ENCODE results near the gene SIRT4.

The SIRT4 gene

DNA sequence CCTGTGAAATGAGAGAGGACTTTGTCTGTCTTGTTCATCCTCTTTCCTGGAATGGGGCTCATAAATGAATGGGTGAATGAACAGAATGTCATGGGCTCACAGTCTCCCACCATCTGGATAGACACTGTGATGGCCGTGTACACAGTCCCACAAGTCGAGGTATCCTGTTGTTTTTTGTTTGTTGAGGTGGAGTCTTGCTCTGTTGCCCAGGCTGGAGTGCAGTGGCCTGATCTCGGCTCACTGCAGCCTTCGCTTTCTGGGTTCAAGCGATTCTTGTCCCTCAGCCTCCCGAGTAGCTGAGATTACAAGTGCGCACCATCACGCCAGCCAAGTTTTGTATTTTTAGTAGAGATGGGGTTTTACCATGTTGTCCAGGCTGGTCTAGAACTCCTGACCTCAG, 41.6 kb downstream of the SIRT4 start:
- no peak overlapping the region for H2BK5ac ChIP-seq (ENCODE audit: low read length)
- no peak for DNase-seq
- no peaks in the 10 kb centered on the region for H3K79me2 ChIP-seq (ENCODE audit: control insufficient read depth, insufficient read depth, low read length)
- H2AK5ac ChIP-seq (ENCODE audit: low read length), result no peak overlapping the region
- H3K4ac ChIP-seq (ENCODE audit: low read depth, low read length), result no peak overlapping the region
- H3K9ac ChIP-seq (ENCODE audit: low read length), result no peak overlapping the region
- no peak overlapping the region for H3K4me3 ChIP-seq (ENCODE audit: low read length)
- no peaks in the 10 kb centered on the region for H3K27me3 ChIP-seq (ENCODE audit: insufficient read depth, low read length, poor library complexity)
- no peak overlapping the region for H2BK15ac ChIP-seq (replicated peaks; ENCODE audit: low read depth)
- H3K56ac ChIP-seq (ENCODE audit: low read length), result no peak overlapping the region
- no peak overlapping the region for H3K27ac ChIP-seq (ENCODE audit: low read depth, low read length)
- no peak overlapping the region for H3K18ac ChIP-seq (ENCODE audit: low read length)
- no peak overlapping the region for H2BK120ac ChIP-seq (ENCODE audit: low read depth, low read length)
- no peak overlapping the region for H3K23ac ChIP-seq (ENCODE audit: low read length)
- H3K79me1 ChIP-seq (ENCODE audit: low read length), result no peaks in the 10 kb centered on the region
- H3K4me1 ChIP-seq (ENCODE audit: control insufficient read depth, low read depth, low read length), result no peaks in the 10 kb centered on the region
- peaks cover 5% of the 10 kb centered on the region for H3K36me3 ChIP-seq (ENCODE audit: control insufficient read depth, insufficient read depth, low read length)
- WGBS (ENCODE audit: extremely low coverage, insufficient coverage, low lambda C conversion rate), result no CpG with 5 or more reads among the region's 8 CpGs
- H4K8ac ChIP-seq (ENCODE audit: low read depth, low read length), result no peak overlapping the region
- H3K4me2 ChIP-seq (ENCODE audit: low read length), result no peak overlapping the region
- no peak overlapping the region for H4K5ac ChIP-seq (ENCODE audit: low read length)

DNA sequence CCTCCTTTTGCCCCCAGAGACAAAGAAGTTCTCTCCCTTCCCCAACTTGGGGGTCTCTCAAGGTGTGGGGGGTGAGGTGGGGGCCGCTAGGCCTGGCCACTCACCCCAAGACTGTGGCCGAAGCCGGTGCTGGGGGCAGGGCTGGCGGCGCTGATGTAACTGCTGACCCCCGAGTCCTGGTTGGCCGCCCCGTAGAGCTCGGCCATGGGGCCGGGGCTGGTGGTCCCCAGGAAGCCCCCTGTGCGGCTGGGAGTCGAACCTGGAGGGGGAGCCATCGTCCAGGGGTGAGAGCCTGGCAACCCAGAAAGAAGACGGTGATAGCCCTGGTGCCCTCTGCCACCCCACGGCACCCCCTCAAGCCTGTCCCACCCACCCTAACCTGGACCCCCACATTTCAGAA, 43.9 kb downstream of the SIRT4 start:
- Histone ChIP-seq H3K4me3 (ENCODE audit: low read length) (no peak overlapping the region), H2BK15ac (replicated peaks; ENCODE audit: low read depth) (no peak overlapping the region), H4K5ac (ENCODE audit: low read length) (no peak overlapping the region), H3K79me1 (ENCODE audit: low read length) (no peaks in the 10 kb centered on the region), H3K18ac (ENCODE audit: low read length) (no peak overlapping the region), H3K79me2 (ENCODE audit: control insufficient read depth, insufficient read depth, low read length) (no peaks in the 10 kb centered on the region), H3K27ac (ENCODE audit: low read depth, low read length) (no peak overlapping the region), H3K9ac (ENCODE audit: low read length) (no peak overlapping the region), H2BK5ac (ENCODE audit: low read length) (no peak overlapping the region), H2AK5ac (ENCODE audit: low read length) (no peak overlapping the region), H3K4me2 (ENCODE audit: low read length) (no peak overlapping the region), H2BK120ac (ENCODE audit: low read depth, low read length) (no peak overlapping the region), H3K36me3 (ENCODE audit: control insufficient read depth, insufficient read depth, low read length) (peaks cover 5% of the 10 kb centered on the region), H3K23ac (ENCODE audit: low read length) (no peak overlapping the region), H3K4ac (ENCODE audit: low read depth, low read length) (no peak overlapping the region), H3K56ac (ENCODE audit: low read length) (no peak overlapping the region), H3K4me1 (ENCODE audit: control insufficient read depth, low read depth, low read length) (no peaks in the 10 kb centered on the region), H3K27me3 (ENCODE audit: insufficient read depth, low read length, poor library complexity) (no peaks in the 10 kb centered on the region), H4K8ac (ENCODE audit: low read depth, low read length) (no peak overlapping the region)
- WGBS (ENCODE audit: extremely low coverage, insufficient coverage, low lambda C conversion rate), result no CpG with 5 or more reads among the region's 15 CpGs
- DNase-seq, result no peak

DNA sequence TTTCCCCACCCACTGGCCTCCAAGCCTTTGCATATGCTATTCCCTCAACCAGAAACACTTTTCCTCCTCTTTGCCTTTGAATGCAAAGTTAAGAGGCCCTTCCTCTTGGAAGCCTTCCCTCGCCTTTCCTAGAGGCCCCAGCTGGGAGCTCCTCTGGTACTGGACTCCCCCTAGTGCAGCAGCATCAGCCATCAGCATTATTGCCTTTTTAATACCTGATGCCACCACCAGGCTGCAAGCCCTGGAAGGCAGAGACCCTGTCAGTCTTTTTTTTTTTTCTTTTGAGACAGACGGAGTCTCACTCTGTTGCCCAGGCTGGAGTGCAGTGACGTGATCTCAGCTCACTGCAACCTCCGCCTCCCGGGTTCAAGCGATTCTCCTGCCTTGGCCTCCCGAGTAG, 44.6 kb downstream of the SIRT4 start:
- no peaks in the 10 kb centered on the region for H3K27me3 ChIP-seq (ENCODE audit: insufficient read depth, low read length, poor library complexity)
- H4K5ac ChIP-seq (ENCODE audit: low read length), result no peak overlapping the region
- no peak overlapping the region for H4K8ac ChIP-seq (ENCODE audit: low read depth, low read length)
- no peak overlapping the region for H2BK5ac ChIP-seq (ENCODE audit: low read length)
- H2AK5ac ChIP-seq (ENCODE audit: low read length), result no peak overlapping the region
- WGBS (ENCODE audit: extremely low coverage, insufficient coverage, low lambda C conversion rate), result no CpG with 5 or more reads among the region's 7 CpGs
- no peak overlapping the region for H2BK120ac ChIP-seq (ENCODE audit: low read depth, low read length)
- H3K9ac ChIP-seq (ENCODE audit: low read length), result no peak overlapping the region
- no peak overlapping the region for H3K4me2 ChIP-seq (ENCODE audit: low read length)
- no peaks in the 10 kb centered on the region for H3K79me2 ChIP-seq (ENCODE audit: control insufficient read depth, insufficient read depth, low read length)
- H3K4me1 ChIP-seq (ENCODE audit: control insufficient read depth, low read depth, low read length), result no peaks in the 10 kb centered on the region
- H3K56ac ChIP-seq (ENCODE audit: low read length), result no peak overlapping the region
- peak; percentile 42 for DNase-seq
- H3K4ac ChIP-seq (ENCODE audit: low read depth, low read length), result no peak overlapping the region
- peaks cover 5% of the 10 kb centered on the region for H3K36me3 ChIP-seq (ENCODE audit: control insufficient read depth, insufficient read depth, low read length)
- no peak overlapping the region for H3K23ac ChIP-seq (ENCODE audit: low read length)
- no peak overlapping the region for H2BK15ac ChIP-seq (replicated peaks; ENCODE audit: low read depth)
- no peak overlapping the region for H3K18ac ChIP-seq (ENCODE audit: low read length)
- H3K79me1 ChIP-seq (ENCODE audit: low read length), result no peaks in the 10 kb centered on the region
- H3K27ac ChIP-seq (ENCODE audit: low read depth, low read length), result no peak overlapping the region
- H3K4me3 ChIP-seq (ENCODE audit: low read length), result no peak overlapping the region

DNA sequence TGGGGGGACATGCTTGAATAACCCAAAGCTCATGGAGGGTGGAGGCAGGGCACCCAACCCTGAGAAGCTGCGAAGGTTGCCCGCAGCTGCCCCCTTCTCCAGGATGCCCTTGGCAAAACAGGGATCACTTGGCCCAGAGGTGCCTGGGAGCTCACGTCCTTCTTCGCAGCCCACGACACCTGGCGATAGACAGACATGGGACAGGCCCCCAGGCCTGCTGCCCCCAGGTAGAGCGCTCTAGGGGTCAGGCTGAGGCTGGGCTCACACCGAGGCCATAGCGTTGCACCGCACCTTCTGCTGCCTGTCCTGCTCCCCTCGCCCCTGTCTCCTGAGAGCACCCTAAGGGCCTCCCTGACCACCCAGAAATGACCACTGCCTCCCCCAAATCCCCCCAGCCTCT, 45.6 kb downstream of the SIRT4 start:
- no peaks in the 10 kb centered on the region for H3K27me3 ChIP-seq (ENCODE audit: insufficient read depth, low read length, poor library complexity)
- peaks cover 5% of the 10 kb centered on the region for H3K36me3 ChIP-seq (ENCODE audit: control insufficient read depth, insufficient read depth, low read length)
- H3K23ac ChIP-seq (ENCODE audit: low read length), result no peak overlapping the region
- no peak overlapping the region for H3K9ac ChIP-seq (ENCODE audit: low read length)
- no peak overlapping the region for H2BK120ac ChIP-seq (ENCODE audit: low read depth, low read length)
- H4K8ac ChIP-seq (ENCODE audit: low read depth, low read length), result no peak overlapping the region
- H2AK5ac ChIP-seq (ENCODE audit: low read length), result no peak overlapping the region
- no peaks in the 10 kb centered on the region for H3K4me1 ChIP-seq (ENCODE audit: control insufficient read depth, low read depth, low read length)
- no peak overlapping the region for H2BK15ac ChIP-seq (replicated peaks; ENCODE audit: low read depth)
- no peak overlapping the region for H3K4me2 ChIP-seq (ENCODE audit: low read length)
- no peaks in the 10 kb centered on the region for H3K79me1 ChIP-seq (ENCODE audit: low read length)
- H3K27ac ChIP-seq (ENCODE audit: low read depth, low read length), result no peak overlapping the region
- H3K4me3 ChIP-seq (ENCODE audit: low read length), result no peak overlapping the region
- H3K4ac ChIP-seq (ENCODE audit: low read depth, low read length), result no peak overlapping the region
- no peak overlapping the region for H2BK5ac ChIP-seq (ENCODE audit: low read length)
- DNase-seq, result no peak
- H3K18ac ChIP-seq (ENCODE audit: low read length), result no peak overlapping the region
- H3K56ac ChIP-seq (ENCODE audit: low read length), result no peak overlapping the region
- WGBS (ENCODE audit: extremely low coverage, insufficient coverage, low lambda C conversion rate), result no CpG with 5 or more reads among the region's 11 CpGs
- no peak overlapping the region for H4K5ac ChIP-seq (ENCODE audit: low read length)
- H3K79me2 ChIP-seq (ENCODE audit: control insufficient read depth, insufficient read depth, low read length), result no peaks in the 10 kb centered on the region

DNA sequence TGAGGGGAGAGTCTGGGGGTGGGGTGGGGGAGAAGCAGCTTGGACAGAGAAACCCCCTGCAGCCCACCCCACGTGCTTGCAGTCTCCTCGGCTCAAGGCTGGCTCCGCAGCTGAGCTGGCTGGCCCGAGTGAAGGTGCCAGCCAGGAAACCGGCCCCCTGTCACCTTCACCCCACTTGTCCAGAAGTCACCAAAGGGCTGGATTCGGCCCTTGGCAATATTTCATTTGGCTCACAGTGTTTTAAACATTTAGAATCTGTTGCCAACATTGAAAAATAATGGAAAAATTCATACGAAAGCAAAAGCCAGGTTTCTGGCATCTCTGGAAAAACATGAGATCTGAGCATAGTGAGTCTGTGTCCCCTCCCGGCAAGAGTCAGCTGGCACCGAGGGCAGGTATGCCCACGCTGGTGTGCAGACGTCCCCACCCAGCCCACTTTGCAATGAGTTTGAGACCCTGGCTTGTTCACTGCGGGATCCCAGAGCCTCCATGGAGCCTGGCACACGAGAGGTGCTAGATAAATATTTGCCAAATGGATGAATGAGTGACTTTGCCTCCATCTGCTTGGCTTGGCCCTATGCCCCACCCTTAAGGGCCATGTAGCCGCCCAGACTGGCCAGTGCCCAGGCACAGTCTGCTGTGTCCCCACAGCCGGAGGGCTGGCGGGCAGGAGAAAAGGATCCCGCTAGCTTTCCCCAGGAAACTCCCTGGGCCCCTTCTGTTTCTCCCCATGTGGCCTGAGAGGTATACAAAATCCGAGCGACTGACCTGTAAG, 48.6 kb downstream of the SIRT4 start:
- no peak overlapping the region for H3K23ac ChIP-seq (ENCODE audit: low read length)
- no peak overlapping the region for H2BK120ac ChIP-seq (ENCODE audit: low read depth, low read length)
- DNase-seq, result no peak
- H3K4ac ChIP-seq (ENCODE audit: low read depth, low read length), result no peak overlapping the region
- no peak overlapping the region for H3K56ac ChIP-seq (ENCODE audit: low read length)
- H3K9ac ChIP-seq (ENCODE audit: low read length), result no peak overlapping the region
- H3K36me3 ChIP-seq (ENCODE audit: control insufficient read depth, insufficient read depth, low read length), result peaks cover 3% of the 10 kb centered on the region
- no peak overlapping the region for H3K27ac ChIP-seq (ENCODE audit: low read depth, low read length)
- no peak overlapping the region for H2AK5ac ChIP-seq (ENCODE audit: low read length)
- no peaks in the 10 kb centered on the region for H3K4me1 ChIP-seq (ENCODE audit: control insufficient read depth, low read depth, low read length)
- H4K5ac ChIP-seq (ENCODE audit: low read length), result no peak overlapping the region
- no peak overlapping the region for H3K18ac ChIP-seq (ENCODE audit: low read length)
- H3K4me2 ChIP-seq (ENCODE audit: low read length), result no peak overlapping the region
- no peak overlapping the region for H2BK5ac ChIP-seq (ENCODE audit: low read length)
- no peaks in the 10 kb centered on the region for H3K79me2 ChIP-seq (ENCODE audit: control insufficient read depth, insufficient read depth, low read length)
- H3K27me3 ChIP-seq (ENCODE audit: insufficient read depth, low read length, poor library complexity), result no peaks in the 10 kb centered on the region
- H2BK15ac ChIP-seq (replicated peaks; ENCODE audit: low read depth), result no peak overlapping the region
- no CpG with 5 or more reads among the region's 19 CpGs for WGBS (ENCODE audit: extremely low coverage, insufficient coverage, low lambda C conversion rate)
- no peak overlapping the region for H3K4me3 ChIP-seq (ENCODE audit: low read length)
- H3K79me1 ChIP-seq (ENCODE audit: low read length), result no peaks in the 10 kb centered on the region
- no peak overlapping the region for H4K8ac ChIP-seq (ENCODE audit: low read depth, low read length)

DNA sequence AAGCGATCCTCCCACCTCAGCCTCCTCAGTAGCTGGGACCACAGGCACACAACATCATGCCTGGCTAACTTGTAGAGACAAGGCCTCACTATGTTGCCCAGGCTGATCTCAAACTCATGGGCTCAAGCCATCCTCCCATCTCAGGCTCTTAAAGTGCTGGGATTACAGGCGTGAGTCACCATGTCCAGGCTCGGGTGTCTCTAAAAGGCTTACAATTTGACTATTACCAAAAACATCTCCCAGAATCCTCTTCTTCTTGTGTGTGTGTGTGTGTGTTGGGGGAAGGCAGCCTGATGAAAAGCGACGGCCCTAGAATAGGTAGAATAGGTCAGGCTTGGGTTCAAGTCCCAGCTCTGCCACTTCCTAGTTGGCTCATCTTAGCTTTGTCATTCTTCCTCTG, 50.0 kb downstream of the SIRT4 start:
- Histone ChIP-seq H3K79me1 (ENCODE audit: low read length) (no peaks in the 10 kb centered on the region), H2BK15ac (replicated peaks; ENCODE audit: low read depth) (no peak overlapping the region), H2BK120ac (ENCODE audit: low read depth, low read length) (no peak overlapping the region), H3K4ac (ENCODE audit: low read depth, low read length) (no peak overlapping the region), H3K36me3 (ENCODE audit: control insufficient read depth, insufficient read depth, low read length) (peaks cover 8% of the 10 kb centered on the region), H3K56ac (ENCODE audit: low read length) (no peak overlapping the region), H2BK5ac (ENCODE audit: low read length) (no peak overlapping the region), H3K4me1 (ENCODE audit: control insufficient read depth, low read depth, low read length) (no peaks in the 10 kb centered on the region), H3K4me3 (ENCODE audit: low read length) (no peak overlapping the region), H3K9ac (ENCODE audit: low read length) (no peak overlapping the region), H3K79me2 (ENCODE audit: control insufficient read depth, insufficient read depth, low read length) (no peaks in the 10 kb centered on the region), H3K4me2 (ENCODE audit: low read length) (no peak overlapping the region), H3K27ac (ENCODE audit: low read depth, low read length) (no peak overlapping the region), H3K18ac (ENCODE audit: low read length) (no peak overlapping the region), H2AK5ac (ENCODE audit: low read length) (no peak overlapping the region), H4K8ac (ENCODE audit: low read depth, low read length) (no peak overlapping the region), H4K5ac (ENCODE audit: low read length) (no peak overlapping the region), H3K27me3 (ENCODE audit: insufficient read depth, low read length, poor library complexity) (no peaks in the 10 kb centered on the region), H3K23ac (ENCODE audit: low read length) (no peak overlapping the region)
- WGBS (ENCODE audit: extremely low coverage, insufficient coverage, low lambda C conversion rate), result no CpG with 5 or more reads among the region's 5 CpGs
- no peak for DNase-seq
